GM18505 (cell line): Measurements from ENCODE around the gene SART3.
"Not testable (repeated sequence)": the region's sequence is repeated elsewhere in the genome, so short reads cannot be mapped to it uniquely, and the experiment has no call there.

Experiments used
- ATAC-seq: cut with Tn5 transposase; IDR thresholded peaks from one replicate; pipeline ENCODE4 v1.9.1; 2021; ENCODE audit not compliant: unreplicated experiment
- POLR2A ChIP-seq: IDR thresholded peaks from 4 replicates; pipeline ENCODE4 v1.6.1; 2011; ENCODE audit warnings: borderline replicate concordance; ENCODE audit not compliant: insufficient read depth, insufficient read length; ENCODE audit errors: extremely low read depth

The SART3 gene

DNA sequence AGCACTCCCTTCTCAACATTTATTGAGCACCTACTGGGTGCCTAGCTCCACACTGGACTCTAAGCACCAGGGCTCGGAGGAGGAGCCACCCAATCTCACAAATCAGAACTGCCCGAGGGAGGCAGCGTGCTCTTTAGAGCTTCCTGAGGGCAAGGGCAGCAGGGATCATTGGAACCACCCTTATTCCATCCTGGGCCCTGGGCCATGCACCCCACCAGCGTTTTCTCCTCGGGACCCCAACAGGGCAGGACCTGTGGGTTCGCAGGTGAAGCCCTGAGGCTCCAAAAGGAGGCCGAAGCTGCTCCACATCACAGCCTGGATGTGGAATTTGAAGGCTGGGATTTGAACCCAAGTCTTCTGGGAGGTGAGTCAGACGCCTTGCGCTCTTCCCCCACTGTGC, 21.5 kb upstream of the SART3 start:
- TF ChIP-seq POLR2A, result no peak
- no peak for ATAC-seq

DNA sequence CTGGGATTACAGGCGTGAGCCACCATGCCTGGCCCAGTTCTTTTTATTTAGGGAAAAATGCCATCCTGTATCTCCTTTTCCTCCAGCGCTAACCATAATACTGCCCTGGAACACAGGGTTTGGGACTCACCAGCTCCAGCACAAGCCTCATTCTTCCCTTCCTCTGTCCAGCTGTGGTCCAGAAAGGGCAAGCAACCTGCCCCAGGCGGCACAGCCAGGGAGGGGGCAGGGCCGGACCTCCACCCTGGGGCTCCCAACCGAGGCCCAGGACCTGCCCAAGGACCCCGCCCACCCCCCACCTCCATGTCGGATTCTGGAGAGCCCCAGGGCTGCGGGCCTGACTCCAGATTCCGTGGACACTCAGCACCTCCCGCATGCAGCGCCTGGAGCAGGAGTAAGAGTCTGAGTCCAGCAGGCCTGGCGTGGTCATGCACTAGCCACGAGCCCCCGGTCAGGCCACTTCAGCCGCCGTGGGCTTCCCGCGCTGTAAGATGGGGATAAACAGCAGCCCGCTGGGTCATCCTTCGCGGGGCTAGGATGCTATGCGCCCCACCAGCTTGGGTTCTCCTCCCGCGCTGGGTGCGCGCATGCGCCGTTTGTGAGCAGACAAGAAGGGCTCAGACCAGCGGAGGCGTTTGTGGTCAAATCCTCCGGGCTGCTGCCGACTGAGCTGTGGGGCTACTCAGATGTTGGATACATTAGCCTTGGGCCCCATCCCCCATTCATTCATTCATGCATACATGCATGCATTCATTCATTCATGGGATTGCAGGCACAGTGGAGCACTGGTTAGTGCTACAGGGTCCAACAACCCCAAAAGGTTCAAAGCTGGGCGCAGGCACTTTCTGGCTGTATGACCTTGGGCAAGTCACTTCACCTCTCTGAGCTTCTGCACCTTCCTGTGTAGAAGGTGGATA, 20.6 kb upstream of the SART3 start:
- TF ChIP-seq POLR2A, result no peak
- ATAC-seq, result no peak

DNA sequence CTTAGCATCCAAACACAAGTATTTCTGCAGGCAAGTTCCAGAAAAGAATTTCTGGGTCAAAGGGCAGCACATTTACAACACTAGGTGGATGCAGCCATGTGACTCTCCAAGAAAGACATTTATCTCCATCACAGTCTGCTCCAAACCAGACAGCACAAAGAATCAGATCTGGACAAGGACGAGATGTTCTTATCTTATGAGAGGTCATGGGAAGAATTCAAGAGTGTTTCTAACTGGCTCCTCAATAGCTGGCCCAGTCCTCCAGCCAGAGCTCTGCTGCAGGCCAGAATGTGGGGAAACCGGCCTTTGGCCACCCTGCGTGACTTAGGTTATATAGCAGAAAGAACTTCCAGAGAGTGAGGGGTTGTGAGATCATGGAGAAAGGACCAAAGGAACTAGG, 19.6 kb upstream of the SART3 start:
- ATAC-seq, result no peak
- TF ChIP-seq POLR2A, result no peak

DNA sequence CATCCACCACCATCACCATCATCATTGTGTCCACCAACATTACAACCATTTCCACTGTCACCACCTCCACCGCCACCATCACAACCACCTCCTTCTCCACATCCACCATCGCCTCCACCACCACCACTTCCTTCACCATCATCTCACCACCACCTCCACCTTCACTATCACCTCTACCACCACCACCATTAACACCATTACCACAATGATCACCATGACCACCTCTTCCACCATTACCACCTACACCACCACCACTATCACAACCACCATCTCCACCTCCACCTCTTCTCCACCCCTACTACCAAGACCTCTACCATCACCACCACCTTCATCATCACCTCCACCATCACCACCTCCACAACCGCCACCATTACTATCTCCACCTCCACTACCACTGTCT, 17.8 kb upstream of the SART3 start:
- ATAC-seq, result no peak
- no peak for TF ChIP-seq POLR2A

DNA sequence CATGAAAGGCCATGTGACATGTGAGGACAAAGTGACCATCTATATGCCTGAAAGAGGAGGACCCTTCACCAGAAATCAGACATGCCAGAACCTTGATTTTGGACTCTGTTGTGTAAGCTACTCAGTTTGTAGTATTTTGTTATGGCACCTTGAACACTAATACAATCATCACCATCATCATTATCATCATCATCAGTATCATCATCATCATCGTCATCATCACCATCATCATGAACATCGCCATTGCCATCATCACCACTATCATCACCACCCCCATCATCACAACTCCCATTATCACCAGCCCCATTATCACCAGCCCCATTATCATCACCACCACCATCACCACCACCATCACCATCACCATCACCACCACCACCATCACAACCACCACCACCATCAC, 17.3 kb upstream of the SART3 start:
- no peak for ATAC-seq
- TF ChIP-seq POLR2A, result no peak

DNA sequence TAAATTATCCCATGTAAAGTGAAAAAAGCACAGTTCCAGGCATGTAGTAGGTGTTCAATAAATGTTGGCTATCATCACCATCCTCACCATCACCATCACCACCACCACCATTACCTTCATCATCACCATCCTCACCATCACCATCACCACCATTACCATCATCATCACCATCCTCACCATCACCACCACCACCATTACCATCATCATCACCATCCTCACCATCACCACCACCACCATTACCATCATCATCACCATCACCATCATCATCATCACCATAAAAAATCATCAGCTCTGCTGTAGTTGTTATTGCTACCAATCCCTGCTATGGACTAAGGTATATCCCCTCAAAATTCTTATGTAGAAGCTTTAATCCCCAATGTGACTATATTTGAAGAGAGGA, 16.5 kb upstream of the SART3 start:
- TF ChIP-seq POLR2A, result no peak
- ATAC-seq, result no peak

DNA sequence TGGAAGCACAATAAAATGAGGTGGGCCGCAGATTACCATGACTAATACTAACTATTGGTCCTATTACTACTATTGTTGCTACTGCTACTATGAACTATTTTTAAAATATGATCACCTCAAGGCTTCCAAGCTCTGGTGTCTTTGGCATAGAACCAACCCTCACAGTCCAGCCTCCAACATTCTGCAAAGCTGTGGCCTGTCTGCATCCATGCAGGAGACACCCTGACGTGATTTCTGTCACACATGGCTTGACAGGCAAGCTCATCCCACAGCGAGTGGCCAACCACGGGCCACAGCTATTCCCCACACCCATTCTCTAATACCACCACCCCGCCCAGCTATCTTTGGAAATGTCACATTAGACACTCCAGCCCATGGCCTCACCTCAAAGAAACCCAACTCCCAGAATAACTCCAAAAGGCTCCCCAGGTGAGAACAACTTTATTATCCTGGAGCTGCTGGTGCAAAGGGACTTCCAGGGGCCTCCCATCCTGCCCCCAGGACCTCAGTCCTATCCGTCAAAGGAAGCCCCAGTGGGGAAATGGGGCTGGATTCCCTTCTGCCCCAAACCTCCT, 15.8 kb upstream of the SART3 start:
- ATAC-seq, result no peak
- TF ChIP-seq POLR2A, result no peak

DNA sequence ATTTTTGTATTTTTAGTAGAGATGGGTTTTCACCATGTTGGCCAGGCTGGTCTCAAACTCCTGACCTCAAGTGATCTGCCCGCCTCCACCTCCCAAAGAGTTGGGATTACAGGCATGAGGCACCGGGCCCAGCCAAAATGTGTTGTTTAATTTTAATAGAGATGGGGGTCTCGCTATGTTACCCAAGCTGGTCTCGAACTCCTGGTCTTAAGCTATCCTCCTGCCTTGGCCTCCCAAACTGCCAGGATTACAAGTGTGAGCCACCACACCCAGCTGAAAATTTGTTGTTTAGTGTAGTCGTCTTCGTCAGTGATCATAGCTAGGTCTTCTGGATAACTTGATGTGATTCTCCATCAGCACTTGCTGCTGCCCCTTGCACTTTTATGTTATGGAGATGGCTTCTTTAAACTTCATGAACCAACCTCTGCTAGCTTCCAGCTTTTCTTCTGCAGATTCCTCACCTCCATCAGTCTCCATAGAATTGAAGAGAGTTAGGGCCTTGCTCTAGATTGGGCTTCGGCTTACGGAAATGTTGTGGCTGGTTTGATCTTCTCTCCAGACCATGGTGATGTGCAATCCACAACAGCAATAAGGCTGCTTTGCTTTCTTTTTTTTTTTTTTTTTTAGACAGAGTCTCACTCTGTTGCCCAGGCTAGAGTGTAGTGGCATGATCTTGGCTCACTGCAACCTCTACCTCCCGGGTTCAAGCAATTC, 14.4 kb upstream of the SART3 start:
- no peak for ATAC-seq
- no peak for TF ChIP-seq POLR2A

DNA sequence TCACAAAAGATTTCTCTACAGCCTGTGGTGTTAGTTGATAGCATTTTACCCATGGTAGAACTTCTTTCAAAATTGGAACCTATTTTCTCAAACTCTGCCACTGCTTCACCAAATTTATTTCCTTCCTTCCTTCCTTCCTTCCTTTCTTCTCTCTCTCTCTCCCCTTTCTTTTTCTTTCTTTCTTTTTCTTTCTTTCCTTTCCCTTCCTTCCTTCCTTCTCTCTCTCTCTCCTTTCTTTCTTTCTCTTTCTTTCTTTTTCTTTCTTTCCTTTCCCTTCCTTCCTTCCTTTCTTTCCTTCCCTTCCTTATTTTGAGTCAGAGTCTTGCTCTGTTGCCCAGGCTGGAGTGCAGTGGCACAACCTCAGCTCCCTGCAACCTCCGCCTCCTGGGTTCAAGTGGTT, 13.3 kb upstream of the SART3 start:
- ATAC-seq, result not testable (repeated sequence)

DNA sequence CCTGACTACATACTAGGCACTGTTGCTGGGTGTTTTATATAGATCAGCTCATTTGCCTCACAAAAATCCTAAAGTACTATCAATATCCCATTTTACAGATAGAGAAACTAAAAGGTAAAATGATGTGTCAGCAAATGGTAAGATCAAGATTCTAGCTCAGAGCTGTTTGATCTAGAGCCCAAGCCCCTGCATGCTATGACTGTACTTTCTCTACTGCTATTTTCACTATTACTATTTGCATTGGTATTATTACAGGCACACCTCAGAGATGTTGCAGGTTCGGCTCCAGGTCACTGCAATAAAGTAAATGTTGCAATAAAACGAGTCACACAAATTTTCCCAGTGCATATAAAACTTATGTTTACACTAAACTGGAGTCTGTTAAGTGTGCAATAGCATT, 12.3 kb upstream of the SART3 start:
- ATAC-seq, result no peak
- no peak for TF ChIP-seq POLR2A

DNA sequence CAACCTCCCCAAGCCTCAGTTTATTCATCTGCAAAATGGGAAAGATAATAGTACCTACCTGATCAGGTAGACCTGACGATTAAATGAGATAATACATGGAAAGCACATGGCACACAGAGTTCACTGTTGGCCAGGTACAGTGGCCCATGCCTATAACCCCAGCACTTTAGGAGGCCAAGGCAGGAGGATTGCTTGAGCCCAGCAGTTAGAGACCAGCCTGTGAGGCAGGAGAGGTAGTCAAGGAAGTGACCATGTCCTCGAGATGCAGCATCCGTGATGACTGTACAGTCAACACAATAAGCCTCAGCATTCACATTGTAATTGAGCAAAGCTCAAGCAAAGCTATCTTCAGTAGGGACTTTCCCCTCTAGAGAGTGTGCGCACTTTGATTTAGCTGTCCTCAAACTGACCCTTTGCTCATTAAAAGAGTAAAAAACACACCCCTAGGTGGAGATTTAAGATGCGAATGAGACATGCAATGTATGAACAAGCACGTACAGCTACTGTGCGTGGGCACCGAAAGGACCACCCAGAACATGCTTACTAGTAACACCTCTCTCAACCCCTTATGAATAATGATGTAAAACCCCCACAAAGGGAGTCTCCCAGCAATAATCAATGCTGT, 11.3 kb upstream of the SART3 start:
- TF ChIP-seq POLR2A, result no peak
- no peak for ATAC-seq

DNA sequence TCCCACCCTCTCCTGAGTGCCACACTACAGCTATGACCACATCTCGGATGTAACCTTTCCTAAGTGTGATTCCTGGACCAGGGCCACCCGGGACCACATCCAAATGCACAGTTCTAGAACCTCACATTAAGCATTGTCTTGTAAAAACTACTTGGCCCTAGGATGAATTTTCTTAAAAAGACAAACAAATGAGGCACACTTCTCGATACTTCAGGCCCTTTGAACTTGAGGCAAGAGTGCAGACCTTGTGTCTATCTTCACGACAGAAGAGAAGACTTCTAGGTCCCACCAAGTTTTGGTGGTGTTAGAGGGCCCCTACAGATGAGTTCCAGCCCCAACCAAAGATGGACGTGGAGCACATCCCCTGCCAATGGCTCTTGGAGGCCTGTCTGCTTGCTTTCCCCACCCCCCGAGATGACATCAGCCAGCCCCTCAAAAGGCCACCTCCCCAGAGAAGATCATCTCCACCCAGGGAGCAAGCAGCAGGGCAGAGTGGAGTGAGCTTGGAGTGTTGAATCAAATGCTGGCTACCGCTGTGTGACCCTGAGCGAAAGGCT, 10.7 kb upstream of the SART3 start:
- ATAC-seq, result no peak
- no peak for TF ChIP-seq POLR2A
